ENCODE data around the gene CCER1.

The CCER1 gene

DNA sequence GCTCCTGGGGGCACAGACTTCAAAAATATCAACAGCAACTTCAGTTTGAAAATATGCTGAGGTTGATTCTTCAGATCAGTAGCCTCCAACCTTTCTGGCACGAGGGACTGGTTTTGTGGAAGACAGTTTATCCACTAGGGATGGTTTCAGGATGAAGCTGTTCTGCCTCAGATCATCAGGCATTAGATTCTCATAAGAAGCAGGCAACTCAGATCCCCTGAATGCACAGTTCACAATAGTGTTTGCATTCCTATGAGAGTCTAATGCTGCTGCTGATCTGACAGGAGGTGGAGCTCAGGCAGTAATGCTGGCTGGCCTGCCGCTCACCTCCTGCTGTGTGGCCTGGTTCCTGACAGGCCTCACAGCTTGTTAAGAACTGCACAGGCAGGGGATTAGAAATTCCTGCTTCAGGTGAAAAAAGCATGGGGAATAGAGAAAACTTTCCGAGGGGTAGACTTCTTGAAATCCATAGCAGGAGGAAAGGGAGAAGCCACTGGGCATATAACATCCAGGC, 37.0 kb upstream of the CCER1 start:
- H4K20me1 ChIP-seq (ENCODE audit: insufficient read depth, low read length) = no peaks in the 10 kb centered on the region
- H3K4me2 ChIP-seq (ENCODE audit: insufficient read depth, low read length) = no peak overlapping the region
- no peak overlapping the region for H2AFZ ChIP-seq (ENCODE audit: low read depth, low read length)
- H3K9ac ChIP-seq (ENCODE audit: low read depth, low read length) = no peak overlapping the region
- no peak overlapping the region for H3K27ac ChIP-seq (ENCODE audit: low read length)
- no peaks in the 10 kb centered on the region for H3K4me1 ChIP-seq (ENCODE audit: insufficient read depth, low read length)
- no peaks in the 10 kb centered on the region for H3K36me3 ChIP-seq (ENCODE audit: insufficient read depth, low read length)
- H3K79me2 ChIP-seq (ENCODE audit: insufficient read depth, low read length) = no peaks in the 10 kb centered on the region
- ATAC-seq (ENCODE audit: insufficient read depth, low read depth) (no peak), DNase-seq (no peak)
- no peaks in the 10 kb centered on the region for H3K27me3 ChIP-seq (ENCODE audit: insufficient read depth, low read length, poor library complexity)
- TF ChIP-seq EZH2 (IDR thresholded peaks at IDR 0.05; ENCODE audit: borderline replicate concordance, low read depth, low read length, severe bottlenecking) = no peak
- TF ChIP-seq, protein P1, sequence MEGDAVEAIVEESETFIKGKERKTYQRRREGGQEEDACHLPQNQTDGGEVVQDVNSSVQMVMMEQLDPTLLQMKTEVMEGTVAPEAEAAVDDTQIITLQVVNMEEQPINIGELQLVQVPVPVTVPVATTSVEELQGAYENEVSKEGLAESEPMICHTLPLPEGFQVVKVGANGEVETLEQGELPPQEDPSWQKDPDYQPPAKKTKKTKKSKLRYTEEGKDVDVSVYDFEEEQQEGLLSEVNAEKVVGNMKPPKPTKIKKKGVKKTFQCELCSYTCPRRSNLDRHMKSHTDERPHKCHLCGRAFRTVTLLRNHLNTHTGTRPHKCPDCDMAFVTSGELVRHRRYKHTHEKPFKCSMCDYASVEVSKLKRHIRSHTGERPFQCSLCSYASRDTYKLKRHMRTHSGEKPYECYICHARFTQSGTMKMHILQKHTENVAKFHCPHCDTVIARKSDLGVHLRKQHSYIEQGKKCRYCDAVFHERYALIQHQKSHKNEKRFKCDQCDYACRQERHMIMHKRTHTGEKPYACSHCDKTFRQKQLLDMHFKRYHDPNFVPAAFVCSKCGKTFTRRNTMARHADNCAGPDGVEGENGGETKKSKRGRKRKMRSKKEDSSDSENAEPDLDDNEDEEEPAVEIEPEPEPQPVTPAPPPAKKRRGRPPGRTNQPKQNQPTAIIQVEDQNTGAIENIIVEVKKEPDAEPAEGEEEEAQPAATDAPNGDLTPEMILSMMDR (IDR thresholded peaks at IDR 0.05; ENCODE audit: borderline replicate concordance, extremely low read depth, low read length, poor library complexity, severe bottlenecking) = no peak
- H3K4me3 ChIP-seq (ENCODE audit: low read depth in 1 of 2, low read length in 2 of 2) = no peak overlapping the region
- no peaks in the 10 kb centered on the region for H3K9me3 ChIP-seq (ENCODE audit: insufficient read depth, low read length, severe bottlenecking)

DNA sequence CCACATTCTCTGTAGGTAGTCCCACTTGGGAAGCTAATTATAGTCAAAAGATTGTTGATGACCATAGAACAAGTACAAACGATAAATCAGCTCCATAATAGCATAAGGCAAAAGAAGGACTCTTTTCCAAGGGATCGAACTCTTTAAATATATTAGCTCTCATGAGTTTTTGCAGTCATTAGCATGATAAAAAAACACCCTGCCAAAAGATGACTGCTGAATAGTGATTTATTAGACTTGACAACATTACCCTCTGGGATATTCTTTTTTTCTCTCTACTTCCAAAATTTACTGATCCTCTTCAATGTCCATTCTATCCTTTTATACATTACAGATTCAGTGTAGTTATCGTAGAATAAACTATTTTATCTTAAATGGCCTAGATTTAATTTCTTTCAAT, 35.6 kb upstream of the CCER1 start:
- Histone ChIP-seq H3K4me1 (ENCODE audit: insufficient read depth, low read length) (no peaks in the 10 kb centered on the region), H3K4me3 (ENCODE audit: low read depth in 1 of 2, low read length in 2 of 2) (no peak overlapping the region), H3K79me2 (ENCODE audit: insufficient read depth, low read length) (no peaks in the 10 kb centered on the region), H3K9ac (ENCODE audit: low read depth, low read length) (no peak overlapping the region), H3K4me2 (ENCODE audit: insufficient read depth, low read length) (no peak overlapping the region), H3K27ac (ENCODE audit: low read length) (no peak overlapping the region), H2AFZ (ENCODE audit: low read depth, low read length) (no peak overlapping the region), H3K9me3 (ENCODE audit: insufficient read depth, low read length, severe bottlenecking) (no peaks in the 10 kb centered on the region), H3K27me3 (ENCODE audit: insufficient read depth, low read length, poor library complexity) (no peaks in the 10 kb centered on the region), H4K20me1 (ENCODE audit: insufficient read depth, low read length) (no peaks in the 10 kb centered on the region), H3K36me3 (ENCODE audit: insufficient read depth, low read length) (no peaks in the 10 kb centered on the region)
- TF ChIP-seq, protein P1 (IDR thresholded peaks at IDR 0.05; ENCODE audit: borderline replicate concordance, extremely low read depth, low read length, poor library complexity, severe bottlenecking) = no peak
- TF ChIP-seq EZH2 (IDR thresholded peaks at IDR 0.05; ENCODE audit: borderline replicate concordance, low read depth, low read length, severe bottlenecking) = no peak
- DNase-seq (no peak), ATAC-seq (ENCODE audit: insufficient read depth, low read depth) (no peak)

DNA sequence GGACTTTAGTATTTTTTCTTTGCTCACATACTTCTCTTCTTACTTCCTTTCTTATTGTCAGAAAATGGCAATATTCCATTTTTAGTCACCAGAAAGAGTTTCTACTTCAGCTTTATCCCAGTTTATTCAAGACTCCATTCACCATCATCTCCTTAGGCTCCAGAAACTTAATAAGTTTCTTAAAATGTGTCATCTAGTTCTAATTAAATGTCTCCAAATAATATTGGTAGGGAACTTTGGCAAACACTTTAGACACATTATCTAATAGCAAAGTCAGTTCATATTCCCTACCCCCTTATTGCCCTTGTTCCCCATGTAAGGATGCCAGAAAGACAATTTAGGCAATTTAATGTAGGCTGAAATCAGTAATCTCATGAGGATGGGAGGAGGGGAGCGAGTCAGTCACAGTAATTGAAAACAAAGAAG, 34.7 kb upstream of the CCER1 start:
- Histone ChIP-seq H4K20me1 (ENCODE audit: insufficient read depth, low read length) (no peaks in the 10 kb centered on the region), H3K27ac (ENCODE audit: low read length) (no peak overlapping the region), H3K4me2 (ENCODE audit: insufficient read depth, low read length) (no peak overlapping the region), H2AFZ (ENCODE audit: low read depth, low read length) (no peak overlapping the region), H3K9ac (ENCODE audit: low read depth, low read length) (no peak overlapping the region), H3K79me2 (ENCODE audit: insufficient read depth, low read length) (no peaks in the 10 kb centered on the region), H3K4me3 (ENCODE audit: low read depth in 1 of 2, low read length in 2 of 2) (no peak overlapping the region), H3K36me3 (ENCODE audit: insufficient read depth, low read length) (no peaks in the 10 kb centered on the region), H3K9me3 (ENCODE audit: insufficient read depth, low read length, severe bottlenecking) (no peaks in the 10 kb centered on the region), H3K27me3 (ENCODE audit: insufficient read depth, low read length, poor library complexity) (no peaks in the 10 kb centered on the region), H3K4me1 (ENCODE audit: insufficient read depth, low read length) (no peaks in the 10 kb centered on the region)
- DNase-seq (no peak), ATAC-seq (ENCODE audit: insufficient read depth, low read depth) (no peak)
- no peak for TF ChIP-seq EZH2 (IDR thresholded peaks at IDR 0.05; ENCODE audit: borderline replicate concordance, low read depth, low read length, severe bottlenecking)
- TF ChIP-seq, protein P1 (IDR thresholded peaks at IDR 0.05; ENCODE audit: borderline replicate concordance, extremely low read depth, low read length, poor library complexity, severe bottlenecking) = no peak

DNA sequence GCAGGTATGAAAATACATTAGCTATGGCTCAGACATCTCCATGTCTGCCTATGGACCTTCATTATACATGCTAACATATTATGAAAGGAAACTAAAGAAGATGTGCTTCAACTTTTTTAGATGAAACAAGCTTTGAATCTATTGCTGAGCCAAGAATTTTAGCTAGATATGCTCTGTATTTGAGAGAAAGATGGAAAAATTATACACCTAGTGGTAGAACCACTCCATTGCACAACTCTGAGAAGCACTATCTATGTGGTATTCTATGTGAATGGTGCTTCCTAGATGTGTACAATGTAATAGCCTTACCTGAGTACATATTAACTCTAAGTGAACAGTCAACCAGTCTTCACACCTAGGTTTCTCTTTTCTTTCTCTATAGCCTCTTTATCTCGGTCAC, 32.5 kb upstream of the CCER1 start:
- peak; percentile 47; the same call in 1 of the 3 replicates for ATAC-seq (ENCODE audit: insufficient read depth, low read depth)
- Histone ChIP-seq H3K36me3 (ENCODE audit: insufficient read depth, low read length) (no peaks in the 10 kb centered on the region), H4K20me1 (ENCODE audit: insufficient read depth, low read length) (no peaks in the 10 kb centered on the region), H3K9ac (ENCODE audit: low read depth, low read length) (no peak overlapping the region), H3K4me1 (ENCODE audit: insufficient read depth, low read length) (no peaks in the 10 kb centered on the region), H3K27ac (ENCODE audit: low read length) (no peak overlapping the region), H3K79me2 (ENCODE audit: insufficient read depth, low read length) (no peaks in the 10 kb centered on the region), H3K4me2 (ENCODE audit: insufficient read depth, low read length) (no peak overlapping the region), H2AFZ (ENCODE audit: low read depth, low read length) (no peak overlapping the region), H3K27me3 (ENCODE audit: insufficient read depth, low read length, poor library complexity) (no peaks in the 10 kb centered on the region), H3K9me3 (ENCODE audit: insufficient read depth, low read length, severe bottlenecking) (no peaks in the 10 kb centered on the region), H3K4me3 (ENCODE audit: low read depth in 1 of 2, low read length in 2 of 2) (no peak overlapping the region)
- no peak for DNase-seq
- TF ChIP-seq EZH2 (IDR thresholded peaks at IDR 0.05; ENCODE audit: borderline replicate concordance, low read depth, low read length, severe bottlenecking) = no peak
- TF ChIP-seq, protein P1 (IDR thresholded peaks at IDR 0.05; ENCODE audit: borderline replicate concordance, extremely low read depth, low read length, poor library complexity, severe bottlenecking) = peak; percentile 40
